ENCODE data around the gene VWC2.
A peak's percentile ranks its signal among the peaks of the same experiment; 100 is the strongest.

Gene VWC2

GRCh38 chr7:49773218-49773935, at the start of gene VWC2:
TSS of gene VWC2 (plus strand) at chr7:49773638. CDS start at chr7:49775436, 1,798 bp downstream.
- no peak for DNase-seq (ENCODE audit: low read depth)
- TF ChIP-seq CTCF (IDR thresholded peaks at IDR 0.05; ENCODE audit: low read depth, low read length, missing control alignments), result no peak
- in situ Hi-C loops (cut with HindIII; ENCODE audit: low sequenced_read_pairs), result no loop called here
- H3K4me3 ChIP-seq (ENCODE audit: low read depth, low read length), result peak within 1 kb of the TSS; percentile 37

- in situ Hi-C loops (cut with HindIII; ENCODE audit: low sequenced_read_pairs), result no loop called here
Observed at GRCh38 chr7:49724071-49724470, 49.4 kb upstream of the VWC2 start.

GRCh38 chr7:49731836-49732235, 41.6 kb upstream of the VWC2 start:
- H3K4me3 ChIP-seq (ENCODE audit: low read depth, low read length), result no peak overlapping the region
- in situ Hi-C loops (cut with HindIII; ENCODE audit: low sequenced_read_pairs), result no loop called here
- DNase-seq (ENCODE audit: low read depth), result no peak
- TF ChIP-seq CTCF (IDR thresholded peaks at IDR 0.05; ENCODE audit: low read depth, low read length, missing control alignments), result no peak

More at GRCh38 chr7:49724071-49724470, 49.4 kb upstream of the VWC2 start:
- DNase-seq (ENCODE audit: low read depth), result no peak
- H3K4me3 ChIP-seq (ENCODE audit: low read depth, low read length), result no peak overlapping the region
- no peak for TF ChIP-seq CTCF (IDR thresholded peaks at IDR 0.05; ENCODE audit: low read depth, low read length, missing control alignments)

GRCh38 chr7:49762666-49763065, 10.8 kb upstream of the VWC2 start:
- DNase-seq (ENCODE audit: low read depth), result no peak
- TF ChIP-seq CTCF (IDR thresholded peaks at IDR 0.05; ENCODE audit: low read depth, low read length, missing control alignments), result no peak
- in situ Hi-C loops (cut with HindIII; ENCODE audit: low sequenced_read_pairs), result no loop called here
- H3K4me3 ChIP-seq (ENCODE audit: low read depth, low read length), result no peak overlapping the region

GRCh38 chr7:49763791-49764190, 9.6 kb upstream of the VWC2 start:
- TF ChIP-seq CTCF (IDR thresholded peaks at IDR 0.05; ENCODE audit: low read depth, low read length, missing control alignments), result no peak
- no peak for DNase-seq (ENCODE audit: low read depth)
- in situ Hi-C loops (cut with HindIII; ENCODE audit: low sequenced_read_pairs), result no loop called here
- H3K4me3 ChIP-seq (ENCODE audit: low read depth, low read length), result no peak overlapping the region

GRCh38 chr7:49766966-49767365, 6.5 kb upstream of the VWC2 start:
- no peak for TF ChIP-seq CTCF (IDR thresholded peaks at IDR 0.05; ENCODE audit: low read depth, low read length, missing control alignments)
- no peak for DNase-seq (ENCODE audit: low read depth)
- in situ Hi-C loops (cut with HindIII; ENCODE audit: low sequenced_read_pairs), result no loop called here
- H3K4me3 ChIP-seq (ENCODE audit: low read depth, low read length), result no peak overlapping the region

Measured in astrocyte of the cerebellum (primary cell).